Breast epithelium (tissue), 4 donors: ENCODE data around the gene ARHGAP9. TPM values are rescaled to one million over a fixed set of nuclear protein-coding genes. Genes with fewer than 3 reads are reported as not detected.

Experiments
- DNase-seq, 2 donors: peaks; one replicate each; pipeline ENCODE4 v3.0.0-alpha.2; 2019; ENCODE audit warnings: low spot score in 2 of 2
- H3K27ac ChIP-seq, 2 donors: fragments of 200-600 bp; sonication (generic) in 1 of 2; one replicate each; pipeline ENCODE4 v1.5.1; 2016 to 2019; ENCODE audit warnings: mild to moderate bottlenecking in 1 of 2
- H3K27me3 ChIP-seq, 2 donors: fragments of 200-600 bp; sonication (generic) in 1 of 2; one replicate each; pipeline versions ENCODE4 v1.5.1 to v1.6.0; 2017 to 2019; ENCODE audit warnings: control low read depth in 1 of 2, mild to moderate bottlenecking in 1 of 2
- H3K36me3 ChIP-seq: fragments of 200-600 bp; one replicate; pipeline ENCODE4 v1.5.1; 2019
- H3K4me1 ChIP-seq, 2 donors: fragments of 200-600 bp; sonication (generic); one replicate each; pipeline ENCODE4 v1.5.1; 2016 to 2019; ENCODE audit warnings: control low read depth in 1 of 2
- H3K4me3 ChIP-seq, 3 donors: fragments of 200-600 bp; sonication (generic); 1 replicate in 2 of 3; 2 replicates in 1 of 3; pipeline ENCODE4 v1.5.1; 2016 to 2019; ENCODE audit warnings: mild to moderate bottlenecking in 3 of 3, moderate library complexity in 2 of 3
- H3K9me3 ChIP-seq, 2 donors: fragments of 200-600 bp; sonication (generic) in 1 of 2; one replicate each; pipeline ENCODE4 v1.5.1; 2016 to 2019; ENCODE audit warnings: control low read depth in 1 of 2
- POLR2A ChIP-seq: fragments of 450-650 bp; IDR thresholded peaks from one replicate; pipeline ENCODE4 v1.6.1; 2016; ENCODE audit warnings: antibody characterized with exemption, mild to moderate bottlenecking, moderate library complexity
- POLR2AphosphoS5 ChIP-seq, 3 donors: sonication (generic); formaldehyde crosslinking; IDR thresholded peaks; one replicate each; pipeline ENCODE4 v1.6.1; 2017; ENCODE audit warnings: antibody characterized with exemption in 3 of 3
- intact Hi-C: fragments of 100-400 bp; cut with DNase I; formaldehyde crosslinking; loops from one replicate; pipeline ENCODE4 v1.15.1; 2023; ENCODE audit warnings: low total_unique reads
- total RNA-seq, 3 donors: library from RNA; depleted of rRNA; stranded (reverse); fragments of >200 nt; gene quantifications; one replicate each; pipeline ENCODE4 v1.1.0, GENCODE V29; 2016
- TF ChIP-seq, protein P1 (sequence below), 3 donors: fragments of 450-650 bp; IDR thresholded peaks; one replicate each; pipeline ENCODE4 v1.5.1; 2016 to 2017; ENCODE audit warnings: antibody characterized with exemption in 3 of 3, mild to moderate bottlenecking in 3 of 3, moderate library complexity in 3 of 3

The ARHGAP9 gene
- total RNA-seq, 3 donors from 2014 or later = 10.8 to 16.6 (median 11.1) TPM

DNA sequence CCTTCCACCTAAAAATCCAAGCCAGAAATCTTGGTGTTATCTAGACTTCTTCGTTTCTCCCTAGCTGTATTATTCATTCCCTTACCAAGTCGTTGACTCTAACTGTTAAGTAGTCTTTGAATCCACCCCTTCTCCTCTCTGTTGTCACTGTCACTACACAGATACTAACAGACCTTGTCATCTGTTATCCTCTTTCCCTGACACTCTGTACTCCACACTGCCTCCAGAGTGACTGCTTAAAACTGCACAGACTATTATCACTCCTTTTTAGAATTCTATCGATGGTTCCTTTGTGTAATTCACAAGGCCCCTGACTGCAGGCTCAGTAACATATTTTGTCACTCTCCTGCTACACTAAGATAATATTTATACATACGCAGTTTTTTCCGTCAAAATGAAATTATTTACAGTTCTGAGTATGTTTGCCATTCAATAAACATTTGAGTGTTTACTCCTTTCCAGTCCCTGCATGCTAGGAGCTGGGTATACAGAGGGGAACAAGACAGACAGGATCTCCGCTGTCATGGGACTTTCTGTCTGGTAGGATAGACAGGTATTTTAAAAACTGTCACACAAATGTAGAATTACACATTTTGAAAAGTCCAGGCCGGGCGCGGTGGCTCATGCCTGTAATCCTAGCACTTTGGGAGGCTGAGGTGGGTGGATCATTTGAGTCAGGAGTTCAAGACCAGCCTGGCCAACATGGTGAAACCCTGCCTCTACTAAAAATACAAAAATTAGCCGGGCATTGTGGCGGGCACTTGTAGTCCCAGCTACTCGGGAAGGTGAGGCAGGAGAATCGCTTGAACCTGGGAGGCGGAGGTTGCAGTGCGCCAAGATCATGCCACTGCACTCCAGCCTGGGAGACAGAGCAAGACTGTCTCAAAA lies 12.0 kb upstream of the ARHGAP9 start:
- DNase-seq = no peak
- intact Hi-C loops = no loop called here

DNA sequence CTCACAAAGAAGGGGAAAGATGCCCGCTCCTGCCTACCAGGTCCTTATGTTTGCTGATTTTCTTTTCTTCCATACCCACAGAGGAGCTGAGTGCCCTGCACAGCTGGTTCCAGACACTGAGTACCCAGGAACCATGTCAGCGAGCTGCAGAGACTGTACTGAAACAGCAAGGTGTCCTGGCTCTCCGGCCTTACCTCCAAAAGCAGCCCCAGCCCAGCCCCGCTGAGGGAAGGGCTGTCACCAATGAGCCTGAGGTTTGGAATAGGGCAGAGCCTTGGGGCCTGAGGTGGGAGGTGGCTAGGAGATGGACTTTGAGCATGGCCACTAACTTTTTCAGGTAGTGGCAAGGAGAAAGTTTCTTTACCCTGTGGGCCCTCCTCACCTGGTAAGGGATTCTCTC lies 10.5 kb upstream of the ARHGAP9 start:
- intact Hi-C loops = no loop called here
- no peak for DNase-seq
- H3K27me3 ChIP-seq = no peaks in the 10 kb centered on the region
- H3K36me3 ChIP-seq = no peaks in the 10 kb centered on the region
- H3K4me1 ChIP-seq = peaks cover 0 to 12% of the 10 kb centered on the region in 2 donors
- TF ChIP-seq POLR2AphosphoS5 (IDR thresholded peaks at IDR 0.05) = no peak
- no peak overlapping the region for H3K27ac ChIP-seq
- no peaks in the 10 kb centered on the region for H3K9me3 ChIP-seq
- no peak overlapping the region for H3K4me3 ChIP-seq

More for the DNA sequence above, 12.0 kb upstream of the ARHGAP9 start:
- Histone ChIP-seq H3K9me3 (no peaks in the 10 kb centered on the region), H3K27ac (no peak overlapping the region), H3K36me3 (no peaks in the 10 kb centered on the region), H3K4me3 (no peak overlapping the region), H3K27me3 (no peaks in the 10 kb centered on the region), H3K4me1 (peaks cover 0 to 12% of the 10 kb centered on the region in 2 donors)
- TF ChIP-seq, protein P1, sequence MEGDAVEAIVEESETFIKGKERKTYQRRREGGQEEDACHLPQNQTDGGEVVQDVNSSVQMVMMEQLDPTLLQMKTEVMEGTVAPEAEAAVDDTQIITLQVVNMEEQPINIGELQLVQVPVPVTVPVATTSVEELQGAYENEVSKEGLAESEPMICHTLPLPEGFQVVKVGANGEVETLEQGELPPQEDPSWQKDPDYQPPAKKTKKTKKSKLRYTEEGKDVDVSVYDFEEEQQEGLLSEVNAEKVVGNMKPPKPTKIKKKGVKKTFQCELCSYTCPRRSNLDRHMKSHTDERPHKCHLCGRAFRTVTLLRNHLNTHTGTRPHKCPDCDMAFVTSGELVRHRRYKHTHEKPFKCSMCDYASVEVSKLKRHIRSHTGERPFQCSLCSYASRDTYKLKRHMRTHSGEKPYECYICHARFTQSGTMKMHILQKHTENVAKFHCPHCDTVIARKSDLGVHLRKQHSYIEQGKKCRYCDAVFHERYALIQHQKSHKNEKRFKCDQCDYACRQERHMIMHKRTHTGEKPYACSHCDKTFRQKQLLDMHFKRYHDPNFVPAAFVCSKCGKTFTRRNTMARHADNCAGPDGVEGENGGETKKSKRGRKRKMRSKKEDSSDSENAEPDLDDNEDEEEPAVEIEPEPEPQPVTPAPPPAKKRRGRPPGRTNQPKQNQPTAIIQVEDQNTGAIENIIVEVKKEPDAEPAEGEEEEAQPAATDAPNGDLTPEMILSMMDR (IDR thresholded peaks at IDR 0.05) = no peak
- TF ChIP-seq POLR2AphosphoS5 (IDR thresholded peaks at IDR 0.05) (no peak), POLR2A (no peak)

DNA sequence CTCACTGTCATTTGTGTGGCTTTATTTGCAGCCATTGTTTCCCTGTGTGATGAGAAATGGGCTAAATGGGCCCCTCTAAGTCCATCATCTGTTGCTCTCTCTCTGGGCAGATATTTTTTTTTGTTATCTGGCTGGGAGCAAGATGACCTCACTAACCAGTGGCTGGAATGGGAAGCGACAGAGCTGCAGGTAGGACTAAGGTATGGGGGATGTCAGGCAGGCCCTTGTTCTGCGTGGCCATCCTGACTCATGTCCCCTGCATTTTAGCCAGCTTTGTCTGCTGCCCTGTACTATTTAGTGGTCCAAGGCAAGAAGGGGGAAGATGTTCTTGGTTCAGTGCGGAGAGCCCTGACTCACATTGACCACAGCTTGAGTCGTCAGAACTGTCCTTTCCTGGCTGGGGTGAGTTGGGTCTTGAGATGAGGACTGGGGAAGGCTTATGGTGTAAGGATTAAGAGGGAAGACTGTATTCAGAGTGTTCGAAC lies 9.5 kb upstream of the ARHGAP9 start:
- Histone ChIP-seq H3K4me3 (peak overlapping the region in 2 of 3 donors; percentile 95 to 100), H3K36me3 (no peaks in the 10 kb centered on the region), H3K9me3 (no peaks in the 10 kb centered on the region), H3K4me1 (peaks cover 0 to 12% of the 10 kb centered on the region in 2 donors), H3K27me3 (no peaks in the 10 kb centered on the region), H3K27ac (no peak overlapping the region)
- TF ChIP-seq, protein P1 (IDR thresholded peaks at IDR 0.05) = no peak
- no peak for TF ChIP-seq POLR2A
- intact Hi-C loops = no loop called here
- DNase-seq = no peak

DNA sequence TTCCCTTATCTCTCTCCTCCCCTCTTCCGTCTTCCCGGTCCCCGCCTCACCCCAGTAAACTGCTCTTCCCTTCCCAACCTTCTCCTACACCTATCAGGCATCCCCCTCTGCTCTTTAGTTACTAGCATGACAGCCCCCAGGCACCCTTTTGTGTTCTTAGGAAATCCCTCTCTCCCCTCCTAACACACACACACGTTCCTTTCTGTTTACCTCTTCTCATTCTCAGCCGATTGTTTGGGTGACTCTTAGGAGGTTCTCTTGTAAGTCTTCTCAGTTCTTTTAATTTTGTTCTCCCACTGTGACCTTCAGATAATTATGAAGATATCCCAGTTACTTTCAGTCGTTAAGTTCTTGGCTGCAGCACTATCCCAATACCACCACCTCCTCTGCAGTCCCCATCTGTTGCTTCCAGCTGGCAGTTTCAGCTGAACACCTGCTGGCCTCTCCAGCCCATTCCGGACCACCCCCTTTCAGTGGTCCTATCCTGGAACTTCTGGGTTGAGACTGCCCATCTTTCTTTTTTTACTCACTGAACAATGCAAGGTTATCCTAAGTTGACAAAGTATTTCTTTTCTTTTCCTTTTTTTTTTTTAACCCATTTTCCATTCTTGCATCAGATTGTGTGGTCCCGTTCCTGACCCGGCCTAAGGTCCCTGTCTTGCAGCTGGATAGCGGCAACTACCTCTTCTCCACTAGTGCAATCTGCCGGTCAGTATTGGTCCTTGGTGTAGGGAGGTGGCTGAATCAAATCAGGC lies 8.9 kb upstream of the ARHGAP9 start:
- intact Hi-C loops = no loop called here
- Histone ChIP-seq H3K36me3 (no peaks in the 10 kb centered on the region), H3K27ac (peak overlapping the region; percentile 83 to 89), H3K4me1 (peaks cover 0 to 12% of the 10 kb centered on the region in 2 donors), H3K4me3 (peak overlapping the region; percentile 74 to 100 (median 95)), H3K9me3 (no peaks in the 10 kb centered on the region), H3K27me3 (no peaks in the 10 kb centered on the region)
- no peak for TF ChIP-seq POLR2AphosphoS5 (IDR thresholded peaks at IDR 0.05)
- TF ChIP-seq POLR2A = no peak
- TF ChIP-seq, protein P1 (IDR thresholded peaks at IDR 0.05) = no peak
- no peak for DNase-seq

DNA sequence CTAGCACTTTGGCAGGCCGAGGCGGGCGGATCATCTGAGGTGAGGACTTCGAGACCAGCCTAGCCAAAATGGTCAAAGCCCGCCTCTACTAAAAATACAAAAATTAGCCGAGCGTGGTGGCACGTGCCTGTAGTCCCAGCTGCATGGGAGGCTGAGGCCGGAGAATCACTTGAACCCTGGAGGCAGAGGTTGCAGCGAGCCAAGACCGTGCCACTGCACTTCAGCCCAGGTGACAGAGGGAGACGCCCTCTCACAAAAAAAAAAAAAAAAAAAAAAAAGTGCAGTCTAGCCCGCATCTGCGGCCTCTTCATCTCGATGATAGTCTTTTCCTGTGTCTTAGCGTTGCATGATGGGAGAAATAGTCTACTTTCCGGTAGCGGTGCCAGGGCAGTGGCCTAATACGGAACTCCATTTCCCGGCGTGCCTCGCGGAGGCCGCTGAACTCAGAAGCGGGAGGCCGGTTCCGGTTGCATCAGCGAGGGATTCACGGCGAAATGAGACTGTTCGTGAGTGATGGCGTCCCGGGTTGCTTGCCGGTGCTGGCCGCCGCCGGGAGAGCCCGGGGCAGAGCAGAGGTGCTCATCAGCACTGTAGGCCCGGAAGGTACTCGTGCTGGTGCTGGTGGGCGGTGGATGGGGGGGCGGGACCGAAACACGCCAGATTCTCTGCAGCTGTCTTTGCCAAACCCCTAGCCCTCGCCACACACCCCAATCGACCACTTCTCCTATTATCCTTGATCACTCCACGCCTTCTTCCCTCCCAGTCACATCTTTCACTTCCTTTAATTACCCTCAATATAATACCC lies 8.1 kb upstream of the ARHGAP9 start, which contains the start of gene MARS1:
Gene MARS1 (plus strand): TSS at position 472 of the 805 bp plus-strand sequence. CDS start 23 bp downstream, at position 495.
- H3K27me3 ChIP-seq = no peaks in the 10 kb centered on the region
- peak; percentile 91 to 93 for DNase-seq
- H3K4me1 ChIP-seq = peaks cover 0 to 12% of the 10 kb centered on the region in 2 donors
- intact Hi-C loops = no loop called here
- H3K27ac ChIP-seq = peak within 1 kb of the TSS; percentile 83 to 89
- TF ChIP-seq POLR2A = no peak
- peak; percentile 77 to 86 (median 83) for TF ChIP-seq POLR2AphosphoS5 (IDR thresholded peaks at IDR 0.05)
- TF ChIP-seq, protein P1 (IDR thresholded peaks at IDR 0.05) = peak in 1 of 3 donors; percentile 19
- H3K36me3 ChIP-seq = no peaks in the 10 kb centered on the region
- peak within 1 kb of the TSS; percentile 74 to 100 (median 95) for H3K4me3 ChIP-seq
- no peaks in the 10 kb centered on the region for H3K9me3 ChIP-seq
